Stimulated activated naive CD8-positive, alpha-beta T cell treated with anti-CD3 and anti-CD28 coated beads, Interleukin-15, Interleukin-2, amounts not matched to agents 100 U/mL and 50 U/mL, for 24 hours (primary cell): ENCODE data around the gene ITPKA.
"Not testable (repeated sequence)": the region's sequence is repeated elsewhere in the genome, so short reads cannot be mapped to it uniquely, and the experiment has no call there.

ENCODE experiments used
- ATAC-seq: fragments of 150-1000 bp; cut with Tn5 transposase; one replicate; pipeline ENCODE4 v1.10.0; 2021
- DNase-seq: peaks from one replicate; pipeline ENCODE4 v3.0.0; 2021

ITPKA gene

GRCh38 chr15:41493205-41493901 lies at the start of gene ITPKA:
Gene ITPKA (plus strand): TSS chr15:41493874. CDS start chr15:41493928, 54 bp downstream.
- DNase-seq (peak; percentile 94), ATAC-seq (peak; percentile 82)

DNA sequence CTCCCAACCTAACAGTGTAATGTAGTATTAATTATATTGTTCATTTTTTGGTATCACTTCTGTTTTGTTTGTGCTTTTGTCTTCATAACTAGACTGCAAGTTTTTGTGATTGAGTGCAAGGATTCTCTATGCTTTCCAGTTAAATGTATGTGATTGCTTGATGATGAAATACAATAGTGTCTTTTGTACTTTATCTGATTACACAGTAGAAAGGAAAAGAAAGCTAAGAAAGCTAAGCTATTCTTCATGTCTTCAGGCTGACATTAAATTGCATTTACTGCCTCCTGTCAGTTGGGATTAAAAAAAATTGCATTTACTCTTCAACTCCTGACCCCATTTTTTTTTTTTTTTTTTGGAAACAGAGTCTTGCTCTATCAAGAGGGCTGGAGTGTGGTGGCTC lies 48.3 kb upstream of the ITPKA start:
- DNase-seq, result no peak
- ATAC-seq, result no peak

GRCh38 chr15:41462084-41462795 lies 31.4 kb upstream of the ITPKA start:
- no peak for ATAC-seq
- no peak for DNase-seq

DNA sequence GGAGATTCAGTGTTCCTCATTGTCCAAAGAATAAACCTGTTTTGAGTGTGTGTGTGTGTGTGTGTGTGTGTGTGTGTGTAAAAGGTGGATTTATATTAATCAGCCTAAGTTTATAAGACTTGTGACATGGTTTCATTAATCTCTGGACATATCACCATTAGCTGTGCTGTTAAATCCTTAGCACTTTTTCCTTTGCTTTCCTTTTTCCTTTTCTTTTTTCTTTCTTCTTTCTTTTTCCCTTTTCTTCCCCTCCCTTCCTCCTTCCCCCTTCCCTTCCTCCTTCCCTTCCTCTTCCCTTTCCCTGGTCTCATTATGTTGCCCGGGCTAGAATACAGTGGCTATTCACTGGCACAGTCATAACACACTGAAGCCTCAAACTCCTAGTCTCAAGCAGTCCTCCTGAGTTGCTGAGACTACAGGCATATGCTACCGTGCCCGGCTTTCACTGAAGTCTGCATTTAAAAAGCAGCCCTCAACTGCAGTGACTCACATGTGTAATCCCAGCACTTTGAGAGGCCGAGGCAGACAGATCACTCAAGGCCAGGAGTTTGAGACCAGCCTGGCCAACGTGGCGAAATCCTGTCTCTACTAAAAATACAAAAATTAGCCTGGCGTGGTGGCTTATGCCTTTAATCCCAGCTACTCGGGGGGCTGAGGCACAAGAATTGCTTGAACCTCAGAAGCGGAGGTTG lies 28.6 kb upstream of the ITPKA start:
- no peak for DNase-seq
- ATAC-seq, result no peak

DNA sequence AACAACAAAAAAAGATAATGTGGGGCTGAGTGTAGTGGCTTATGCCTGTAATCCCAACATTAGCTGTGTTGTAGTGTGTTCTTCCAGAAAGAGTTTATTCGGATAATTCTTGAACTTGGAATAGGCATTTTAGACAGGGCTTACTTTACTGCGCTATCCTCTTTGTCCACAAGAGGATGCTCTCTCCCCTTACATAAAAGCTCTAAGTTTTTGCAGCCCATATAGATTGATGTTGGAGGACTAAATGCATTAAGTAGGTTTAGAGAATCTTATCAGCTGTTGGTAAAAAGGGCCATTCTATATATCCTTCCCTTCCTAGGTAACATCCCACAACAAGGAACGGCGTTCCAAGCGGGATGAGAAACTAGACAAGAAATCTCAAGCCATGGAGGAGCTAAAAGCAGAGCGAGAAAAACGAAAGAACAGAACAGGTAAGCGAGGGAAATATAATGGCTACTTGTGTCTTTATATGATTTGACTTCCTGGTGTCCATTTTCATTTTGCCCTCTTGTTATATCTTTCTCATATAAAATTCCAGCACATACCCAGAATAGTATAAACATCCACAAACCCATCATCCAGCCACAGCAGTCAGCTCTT lies 27.8 kb upstream of the ITPKA start:
- ATAC-seq (no peak), DNase-seq (no peak)

- ATAC-seq (no peak), DNase-seq (no peak)
Observed at GRCh38 chr15:41466711-41467110, 27.0 kb upstream of the ITPKA start.

- DNase-seq, ATAC-seq: not testable (repeated sequence)
Observed at GRCh38 chr15:41469644-41470043, 24.0 kb upstream of the ITPKA start.

GRCh38 chr15:41473418-41473817 lies 20.3 kb upstream of the ITPKA start:
- no peak for ATAC-seq

DNA sequence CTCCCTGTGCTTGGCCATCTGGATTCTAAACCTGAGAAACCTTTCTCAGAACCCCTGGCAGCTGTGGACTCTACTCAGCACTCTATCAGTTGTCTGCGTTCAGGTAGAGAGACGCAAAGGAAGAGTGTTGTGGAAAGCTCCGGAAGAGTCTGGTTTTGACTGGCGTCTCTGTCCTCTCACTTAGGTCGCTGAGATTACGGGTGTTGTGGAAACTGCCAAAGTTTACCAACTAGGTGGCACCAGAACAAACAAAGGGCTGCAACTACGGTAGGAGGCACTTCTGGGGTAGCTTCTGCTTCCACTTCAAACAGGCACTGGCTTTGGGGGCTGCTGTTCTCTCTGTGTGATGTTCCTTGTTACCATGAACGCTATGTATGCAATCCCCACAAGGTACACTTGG lies 19.2 kb upstream of the ITPKA start:
- ATAC-seq, result no peak
- DNase-seq, result no peak

More at GRCh38 chr15:41473418-41473817, 20.3 kb upstream of the ITPKA start:
- DNase-seq, result no peak

DNA sequence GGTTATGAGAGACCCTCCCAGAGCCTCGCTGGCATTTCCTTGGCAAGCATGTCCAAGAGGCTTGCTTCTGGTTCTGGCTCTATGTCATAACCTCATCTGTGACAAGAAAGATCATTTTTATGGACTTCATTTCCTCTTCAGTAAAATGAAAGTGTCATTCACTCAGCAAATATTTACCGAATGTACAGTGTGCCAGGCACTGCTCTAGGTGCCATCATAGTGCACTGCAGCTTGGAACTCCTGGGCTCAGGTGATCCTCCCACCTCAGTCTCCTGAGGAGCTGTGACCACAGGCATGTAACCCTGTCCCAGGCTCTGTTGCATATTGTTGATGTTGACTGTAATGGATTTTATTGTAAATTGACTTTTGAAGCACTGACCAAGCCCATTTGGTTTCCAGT lies 18.7 kb upstream of the ITPKA start:
- ATAC-seq (no peak), DNase-seq (no peak)

- DNase-seq (no peak), ATAC-seq (peak; percentile 77)
Observed at GRCh38 chr15:41476416-41477048, 17.1 kb upstream of the ITPKA start.

GRCh38 chr15:41480396-41481140 lies 13.1 kb upstream of the ITPKA start:
- no peak for ATAC-seq
- no peak for DNase-seq

GRCh38 chr15:41482110-41482877 lies 11.4 kb upstream of the ITPKA start:
- ATAC-seq, result no peak

DNA sequence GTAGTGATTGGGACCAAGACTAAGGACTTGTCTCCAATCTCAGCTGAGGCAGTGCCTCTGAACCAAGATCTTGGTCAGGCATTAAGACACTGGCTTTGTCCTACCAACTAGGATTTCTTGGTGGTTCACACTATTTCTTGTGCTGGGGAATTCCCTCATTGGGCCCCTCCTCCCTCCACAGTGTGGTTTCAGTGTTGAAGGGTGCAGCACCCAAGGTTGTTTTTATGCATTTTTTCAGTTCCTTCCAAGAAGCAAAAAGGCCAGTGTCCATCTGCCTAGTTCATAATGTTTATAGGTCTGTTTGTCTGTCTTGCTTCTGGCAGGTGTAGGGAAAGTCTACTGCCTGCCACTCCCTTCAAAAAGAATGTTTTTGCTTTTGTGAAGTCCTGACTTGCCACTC lies 10.6 kb upstream of the ITPKA start:
- DNase-seq, result peak; percentile 50
- ATAC-seq, result peak; percentile 77

More at GRCh38 chr15:41482110-41482877, 11.4 kb upstream of the ITPKA start:
- DNase-seq, result no peak

DNA sequence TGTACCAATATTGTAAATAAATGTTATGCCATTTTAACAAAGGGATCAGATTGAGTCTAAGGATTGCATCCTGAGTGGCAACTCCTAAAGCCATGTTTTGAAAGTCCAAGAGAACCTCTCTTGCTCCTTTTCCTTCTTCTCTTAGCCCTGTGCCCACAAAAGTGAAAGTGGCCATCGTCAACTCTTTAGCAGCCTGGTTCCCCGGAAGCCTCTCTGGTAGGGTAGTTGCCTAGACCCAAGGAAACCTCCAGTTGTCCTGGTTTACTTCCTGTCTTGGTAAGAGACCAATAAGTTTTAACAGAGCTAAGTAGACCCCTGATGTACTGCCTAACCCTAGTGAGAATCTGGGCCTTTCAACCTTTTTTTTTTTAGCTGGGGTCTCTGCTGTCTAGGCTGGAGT lies 10.2 kb upstream of the ITPKA start:
- ATAC-seq, result peak; percentile 51
- DNase-seq, result no peak

- ATAC-seq (no peak), DNase-seq (no peak)
Observed at GRCh38 chr15:41484937-41485625, 8.6 kb upstream of the ITPKA start.

DNA sequence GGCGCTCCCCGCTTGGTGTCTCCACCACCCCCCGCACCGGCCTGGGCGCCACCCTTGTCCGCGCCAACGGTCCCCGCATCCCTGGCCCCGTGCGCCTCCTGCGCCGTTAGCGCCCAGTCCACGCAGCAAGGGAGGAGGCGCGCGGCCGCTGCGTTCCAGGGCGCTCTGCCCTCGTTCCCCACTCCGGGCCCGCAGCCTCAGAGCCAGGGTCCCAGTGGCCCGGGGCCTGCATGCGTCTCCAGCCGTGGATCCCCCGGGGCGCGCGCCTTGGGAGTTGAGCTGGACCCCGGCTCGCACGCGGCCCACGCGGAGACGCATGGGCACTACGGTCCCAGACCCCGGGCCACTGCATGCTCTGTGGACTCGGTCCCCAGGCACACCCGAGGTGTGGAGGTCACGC lies 7.4 kb upstream of the ITPKA start:
- no peak for DNase-seq
- no peak for ATAC-seq

- DNase-seq, result no peak
- no peak for ATAC-seq
Observed at GRCh38 chr15:41487381-41487780, 6.3 kb upstream of the ITPKA start.

DNA sequence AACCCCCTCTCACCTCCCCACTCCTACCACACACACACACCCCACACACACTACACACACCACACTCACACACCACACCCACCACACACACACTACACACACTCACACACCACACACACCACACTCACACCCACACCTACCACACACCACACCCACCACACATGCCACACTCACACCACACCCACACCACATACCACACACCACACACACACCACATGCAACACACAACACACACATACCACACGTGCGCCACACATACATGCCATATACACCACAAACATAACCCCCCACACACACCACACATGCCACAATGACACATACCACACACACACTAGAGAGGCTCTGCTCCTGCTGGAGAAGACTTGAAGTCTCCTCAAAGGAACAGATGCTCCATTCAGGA lies 5.9 kb upstream of the ITPKA start:
- DNase-seq (peak; percentile 50), ATAC-seq (no peak)

GRCh38 chr15:41489641-41490040 lies 4.0 kb upstream of the ITPKA start:
- ATAC-seq (no peak), DNase-seq (no peak)
